Activated CD4-positive, alpha-beta T cell treated with anti-CD3 and anti-CD28 coated beads for 36 hours (primary cell): Measurements from ENCODE around the gene FADS6. TPM values are rescaled to one million over a fixed set of nuclear protein-coding genes. Genes with fewer than 3 reads are reported as not detected.

ENCODE experiments used
- ATAC-seq: fragments of 200-7000 bp; cut with Tn5 transposase; one replicate; pipeline ENCODE4 v1.10.0; 2021; ENCODE audit warnings: mild to moderate bottlenecking, moderate library complexity
- CTCF ChIA-PET: fragments of 350-600 bp; sonication (Branson Sonifier 250); formaldehyde crosslinking; loops from one replicate; lab custom pipeline; 2021; ENCODE audit warnings: antibody characterized with exemption; lab: Charles Lee
- POLR2A ChIA-PET: fragments of 350-600 bp; sonication (Branson Sonifier 250); formaldehyde crosslinking; loops from one replicate; lab custom pipeline; 2021; ENCODE audit warnings: antibody characterized with exemption, inconsistent platforms; lab: Charles Lee
- DNase-seq: peaks from one replicate; pipeline ENCODE4 v3.0.0-alpha.2; 2020
- H3K27ac Mint-ChIP-seq: one replicate; pipeline ENCODE4 v1.8.0; 2021; ENCODE audit warnings: mixed read lengths
- H3K27me3 Mint-ChIP-seq: one replicate; pipeline ENCODE4 v1.8.0; 2021; ENCODE audit warnings: mixed read lengths
- H3K36me3 Mint-ChIP-seq: one replicate; pipeline ENCODE4 v1.8.0; 2021; ENCODE audit warnings: low read depth, mixed read lengths
- H3K4me1 Mint-ChIP-seq: one replicate; pipeline ENCODE4 v1.8.0; 2021; ENCODE audit warnings: mixed read lengths
- H3K4me3 Mint-ChIP-seq: one replicate; pipeline ENCODE4 v1.8.0; 2021; ENCODE audit warnings: mild to moderate bottlenecking, moderate library complexity, mixed read lengths
- H3K9me3 Mint-ChIP-seq: one replicate; pipeline ENCODE4 v1.8.0; 2021; ENCODE audit warnings: low read depth, mixed read lengths
- intact Hi-C, 2 experiments: fragments of 100-400 bp; cut with DNase I in 1 of 2; cut with micrococcal nuclease in 1 of 2; formaldehyde crosslinking; loops; one replicate each; pipeline versions ENCODE4 v1.14.2 to v1.15.1; 2022 to 2024; cut with DNase I, micrococcal nuclease
- total RNA-seq, 2 experiments: library from RNA; stranded (reverse); gene quantifications; one replicate each; pipeline ENCODE4 v1.2.3, GENCODE V29; 2021

FADS6 gene
- total RNA-seq: not detected

DNA sequence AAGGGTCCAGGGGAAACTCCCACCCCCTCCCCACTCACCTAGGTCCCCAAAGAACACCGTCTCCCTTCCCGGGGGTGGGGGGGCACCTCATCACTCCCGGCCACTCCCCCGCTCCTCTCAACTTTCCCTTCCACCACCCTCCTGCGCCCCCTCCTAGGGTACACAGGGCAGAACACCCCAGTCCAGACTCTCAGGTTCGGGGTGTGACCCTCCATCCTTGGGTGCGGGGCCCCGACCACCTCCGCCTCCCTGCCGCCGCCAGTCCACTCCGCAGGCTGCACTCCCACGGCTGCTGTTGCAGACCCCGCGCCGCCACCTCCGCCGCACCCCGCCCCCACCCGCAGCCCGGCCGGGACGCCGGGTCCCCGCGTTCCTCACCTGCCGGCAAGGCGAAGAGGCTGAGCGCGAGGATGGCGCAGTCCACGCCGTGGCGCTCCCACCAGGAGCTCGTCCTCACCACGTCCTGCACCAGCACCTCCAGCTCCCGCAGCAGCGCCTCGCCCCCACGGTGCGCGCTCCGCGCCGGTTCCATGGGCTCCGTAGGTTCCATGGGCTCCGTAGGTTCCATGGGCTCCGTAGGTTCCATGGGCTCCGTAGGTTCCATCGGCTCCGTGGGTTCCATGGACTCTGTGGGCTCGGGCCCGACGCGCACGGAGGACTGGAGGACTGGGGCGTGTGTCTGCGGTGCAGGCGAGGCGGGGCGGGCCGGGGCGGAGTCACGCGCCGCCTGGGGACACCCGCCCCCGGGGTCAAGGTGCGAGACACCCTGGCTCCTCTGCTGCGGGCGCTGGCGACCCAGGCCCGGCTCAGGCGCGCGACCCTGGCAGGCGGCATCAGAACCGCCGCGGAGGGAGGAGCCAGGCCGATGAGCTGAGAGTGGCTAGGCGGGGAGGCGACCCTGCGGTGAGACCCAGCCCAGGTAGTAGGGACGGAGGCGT is at the start of gene FADS6:
Gene FADS6 (minus strand): TSS at position 660 of the 938 bp plus-strand sequence. CDS start 38 bp downstream, at position 622.
- Mint-ChIP-seq H3K27ac (no peak within 1 kb of the TSS), H3K36me3 (no peaks in the 10 kb centered on the region), H3K4me1 (peaks cover 3% of the 10 kb centered on the region), H3K4me3 (no peak within 1 kb of the TSS), H3K9me3 (no peaks in the 10 kb centered on the region), H3K27me3 (peaks cover 28% of the 10 kb centered on the region)
- ATAC-seq (peak; percentile 61), DNase-seq (peak; percentile 18)
- intact Hi-C loops: no loop called here
- CTCF ChIA-PET: interaction anchor here (0.6 to 2.1 kb wide), 3 partner anchors 28 to 146 kb away, joined by 3 to 5 read pairs (median 3); no protein-coding TSS in a partner anchor
- POLR2A ChIA-PET: no interaction called here

DNA sequence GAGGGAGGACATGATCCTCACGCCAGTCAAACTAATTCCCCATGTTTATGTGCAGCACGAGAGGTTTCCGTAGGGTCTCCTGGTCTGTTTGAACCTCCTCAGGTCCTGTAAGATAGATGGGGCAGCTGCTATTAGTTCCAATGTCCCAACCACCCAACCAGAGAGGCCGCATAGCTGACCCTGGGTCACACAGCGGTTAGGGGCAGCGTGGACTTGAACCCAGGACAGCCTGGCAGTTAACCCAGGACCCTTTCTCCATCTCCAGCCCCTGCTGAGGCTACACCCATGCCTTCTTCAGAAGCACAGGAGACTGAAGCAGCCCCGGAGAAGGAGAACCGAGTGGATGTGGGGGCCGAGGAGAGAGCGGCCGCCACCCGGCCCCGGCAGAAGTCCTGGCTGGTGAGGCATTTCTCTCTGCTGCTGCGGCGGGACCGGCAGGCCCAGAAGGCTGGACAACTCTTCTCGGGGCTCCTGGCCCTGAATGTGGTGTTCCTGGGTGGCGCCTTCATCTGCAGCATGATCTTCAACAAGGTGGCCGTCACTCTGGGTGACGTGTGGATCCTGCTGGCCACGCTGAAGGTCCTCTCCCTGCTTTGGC is 47.8 kb upstream of the FADS6 start:
- peaks cover 2% of the 10 kb centered on the region for H3K4me1 Mint-ChIP-seq

DNA sequence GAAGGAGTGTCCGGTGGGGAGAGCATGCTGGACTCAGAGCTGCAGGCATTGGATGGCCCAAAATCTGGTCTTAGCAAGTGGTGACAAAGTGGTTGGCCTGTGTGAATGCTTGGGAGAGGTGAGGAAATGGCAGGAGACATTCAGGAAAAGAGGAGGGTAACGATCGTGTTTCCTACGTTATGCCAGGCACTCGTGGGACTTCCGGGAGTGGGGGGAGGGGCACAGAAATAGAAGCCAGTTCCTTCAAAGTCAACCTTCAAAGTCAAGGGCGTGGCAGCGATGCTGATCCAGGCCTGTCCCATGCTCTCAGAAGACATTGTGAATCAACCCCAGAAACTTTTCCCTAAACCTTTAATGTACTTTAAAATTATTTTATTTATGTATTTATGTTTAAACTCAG is 46.1 kb upstream of the FADS6 start:
- no peak overlapping the region for H3K4me3 Mint-ChIP-seq
- no peaks in the 10 kb centered on the region for H3K36me3 Mint-ChIP-seq
- ChIA-PET POLR2A (no interaction called here), CTCF (interaction anchor here (0.6 to 2.7 kb wide), 4 partner anchors 16 to 59 kb away, joined by 4 to 9 read pairs (median 6); partner anchors contain the start of gene OTOP2)
- no peak overlapping the region for H3K27ac Mint-ChIP-seq
- no peak for ATAC-seq
- H3K27me3 Mint-ChIP-seq: peaks cover 37% of the 10 kb centered on the region
- no peaks in the 10 kb centered on the region for H3K4me1 Mint-ChIP-seq
- intact Hi-C loops: no loop called here
- DNase-seq: no peak
- no peaks in the 10 kb centered on the region for H3K9me3 Mint-ChIP-seq

More for the DNA sequence above, 47.8 kb upstream of the FADS6 start:
- no peaks in the 10 kb centered on the region for H3K9me3 Mint-ChIP-seq
- CTCF ChIA-PET: no interaction called here
- no peak for DNase-seq
- POLR2A ChIA-PET: no interaction called here
- H3K36me3 Mint-ChIP-seq: no peaks in the 10 kb centered on the region
- intact Hi-C loops: no loop called here
- ATAC-seq: no peak
- H3K4me3 Mint-ChIP-seq: no peak overlapping the region
- peaks cover 36% of the 10 kb centered on the region for H3K27me3 Mint-ChIP-seq
- H3K27ac Mint-ChIP-seq: no peak overlapping the region

- Mint-ChIP-seq H3K27ac (no peak overlapping the region), H3K4me3 (no peak overlapping the region), H3K9me3 (no peaks in the 10 kb centered on the region), H3K36me3 (no peaks in the 10 kb centered on the region), H3K27me3 (peaks cover 40% of the 10 kb centered on the region), H3K4me1 (no peaks in the 10 kb centered on the region)
- ATAC-seq: no peak
- POLR2A ChIA-PET: no interaction called here
- CTCF ChIA-PET: interaction anchor here (0.6 to 2.7 kb wide), 6 partner anchors 14 to 1618 kb away, joined by 3 to 9 read pairs (median 5); partner anchors contain the start of gene OTOP2
- no peak for DNase-seq
- intact Hi-C loops: no loop called here
Observed at GRCh38 chr17:74938194-74938950, 44.9 kb upstream of the FADS6 start.

DNA sequence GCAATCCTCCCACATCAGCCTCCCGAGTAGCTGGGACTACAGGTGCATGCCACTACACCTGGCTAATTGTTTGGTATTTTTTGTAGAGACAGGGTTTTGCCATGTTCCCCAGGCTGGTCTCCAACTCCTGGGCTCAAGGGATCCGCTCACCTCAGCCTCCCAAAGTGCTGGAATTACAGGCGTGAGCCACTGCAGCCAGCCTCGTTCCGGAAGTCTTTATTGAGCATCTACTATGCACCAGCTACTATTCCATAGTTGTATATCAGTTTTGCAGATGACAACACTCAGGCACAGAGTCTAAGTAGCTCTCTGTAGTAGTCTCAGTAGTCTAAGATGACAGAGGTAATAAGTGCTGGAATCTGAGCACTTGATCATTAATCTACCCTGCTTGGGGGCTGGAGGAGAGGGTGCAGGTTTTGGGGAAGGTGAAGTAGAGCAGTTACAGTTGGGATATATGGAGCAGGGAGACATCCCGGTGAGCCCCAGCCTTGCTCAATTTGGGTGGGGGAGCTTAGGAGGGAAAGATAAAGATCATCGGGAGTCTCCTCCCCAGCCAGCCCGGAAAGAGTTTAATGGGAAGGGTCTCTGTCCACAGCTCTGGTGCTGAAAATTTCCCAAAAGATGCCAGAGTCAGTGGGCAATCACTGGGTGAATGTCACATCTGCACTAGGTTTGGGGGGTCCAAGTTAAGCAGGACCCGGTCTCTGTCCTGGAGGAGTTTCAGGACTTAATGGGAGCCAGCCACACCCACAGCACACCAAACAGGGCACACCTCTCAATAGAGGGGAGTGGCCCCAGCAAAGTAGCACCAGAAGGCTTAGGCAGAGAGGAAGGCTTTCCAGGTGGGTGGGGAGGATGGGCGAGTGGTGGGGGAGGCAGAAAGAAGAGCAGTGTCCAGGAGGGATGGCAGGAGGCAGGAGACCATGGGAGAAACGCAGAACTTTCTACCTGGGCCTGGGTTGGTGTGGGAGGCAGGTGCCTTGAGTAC is 43.9 kb upstream of the FADS6 start:
- POLR2A ChIA-PET: no interaction called here
- DNase-seq (no peak), ATAC-seq (no peak)
- Mint-ChIP-seq H3K27me3 (peaks cover 43% of the 10 kb centered on the region), H3K27ac (no peak overlapping the region), H3K36me3 (no peaks in the 10 kb centered on the region), H3K9me3 (no peaks in the 10 kb centered on the region), H3K4me1 (no peaks in the 10 kb centered on the region), H3K4me3 (no peak overlapping the region)
- CTCF ChIA-PET: interaction anchor here (0.6 to 2.7 kb wide), 3 partner anchors 24 to 1617 kb away, joined by 3 to 9 read pairs (median 5); no protein-coding TSS in a partner anchor
- intact Hi-C loops: no loop called here

- POLR2A ChIA-PET: no interaction called here
- H3K4me3 Mint-ChIP-seq: no peak overlapping the region
- intact Hi-C loops: no loop called here
- H3K27ac Mint-ChIP-seq: no peak overlapping the region
- no peaks in the 10 kb centered on the region for H3K9me3 Mint-ChIP-seq
- CTCF ChIA-PET: no interaction called here
- H3K4me1 Mint-ChIP-seq: no peaks in the 10 kb centered on the region
- ATAC-seq (no peak), DNase-seq (no peak)
- no peaks in the 10 kb centered on the region for H3K36me3 Mint-ChIP-seq
- peaks cover 41% of the 10 kb centered on the region for H3K27me3 Mint-ChIP-seq
Observed at GRCh38 chr17:74936470-74936799, 43.0 kb upstream of the FADS6 start.

DNA sequence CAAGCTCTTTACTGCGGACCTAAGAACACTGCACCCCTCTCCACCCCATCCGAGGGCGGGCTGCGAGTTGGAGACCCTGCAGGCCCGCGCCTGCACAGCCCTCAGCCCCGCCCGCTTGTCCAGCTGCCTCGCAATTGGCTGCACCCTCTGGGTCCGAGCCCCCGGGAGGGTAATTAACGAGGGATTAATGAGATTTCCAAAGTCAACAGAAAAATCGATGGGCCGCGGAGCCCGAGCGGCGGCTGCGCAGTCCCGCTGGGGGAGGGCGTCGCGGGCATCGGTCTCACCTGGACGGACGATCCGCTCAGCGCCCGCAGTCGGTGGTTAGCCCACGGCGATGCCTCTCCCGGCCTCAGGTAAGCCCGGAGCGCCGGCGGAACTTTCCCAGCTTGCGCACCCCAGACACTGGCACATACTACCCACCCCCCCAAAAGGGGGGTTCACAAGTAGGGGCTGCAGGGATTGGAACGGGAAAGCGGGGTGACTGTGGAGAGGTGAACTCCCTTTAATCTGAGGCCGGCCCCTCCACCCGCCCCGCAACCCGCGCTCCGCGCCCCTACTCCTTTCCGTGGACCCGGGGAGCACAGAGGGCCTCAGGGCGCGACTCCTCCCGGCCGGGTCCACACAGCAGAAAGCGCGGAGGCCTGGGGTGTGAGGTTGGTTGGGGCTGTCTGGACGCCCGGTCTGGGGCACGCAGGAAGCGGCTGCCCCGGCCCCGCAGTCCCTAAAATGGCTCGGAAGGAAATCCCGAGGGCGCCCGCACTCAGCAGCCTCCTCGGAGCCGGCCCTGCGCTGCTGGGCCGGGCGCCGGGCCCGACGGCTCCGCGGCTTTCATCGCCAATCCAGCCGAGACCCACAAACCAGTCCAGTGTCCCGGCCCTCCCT is 42.4 kb upstream of the FADS6 start, which contains the start of gene OTOP3:
Gene OTOP3 (plus strand): TSS at position 314 of the 885 bp plus-strand sequence. CDS start 24 bp downstream, at position 338.
- H3K4me1 Mint-ChIP-seq: no peaks in the 10 kb centered on the region
- H3K9me3 Mint-ChIP-seq: no peaks in the 10 kb centered on the region
- H3K36me3 Mint-ChIP-seq: no peaks in the 10 kb centered on the region
- no peak for DNase-seq
- no peak for ATAC-seq
- H3K27ac Mint-ChIP-seq: no peak within 1 kb of the TSS
- no peak within 1 kb of the TSS for H3K4me3 Mint-ChIP-seq
- peaks cover 43% of the 10 kb centered on the region for H3K27me3 Mint-ChIP-seq
- POLR2A ChIA-PET: no interaction called here
- CTCF ChIA-PET: interaction anchor here (1.2 kb wide), 1 partner anchor 38 kb away, joined by 3 read pairs; no protein-coding TSS in a partner anchor
- intact Hi-C loops: no loop called here

DNA sequence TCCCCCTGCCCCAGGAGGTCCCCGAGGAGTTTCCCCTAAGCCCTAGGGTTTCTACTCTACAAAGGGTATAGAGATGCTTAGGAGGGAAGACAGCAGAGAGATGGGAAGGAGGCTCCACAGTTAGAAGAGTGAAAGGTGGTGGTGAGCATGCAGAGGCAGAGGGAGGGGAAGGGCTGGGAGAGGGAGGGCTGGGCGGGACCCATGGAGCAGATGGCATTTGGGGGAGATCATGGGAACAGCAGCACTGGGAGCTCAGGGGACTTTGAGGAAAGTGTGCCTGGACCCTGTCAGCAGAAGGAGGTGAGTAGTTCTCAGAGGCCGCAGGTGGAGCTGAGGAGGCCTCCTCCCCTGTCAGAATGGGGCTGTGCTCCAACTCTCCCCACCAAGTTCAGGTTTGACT is 41.6 kb upstream of the FADS6 start:
- ChIA-PET POLR2A (no interaction called here), CTCF (interaction anchor here (0.7 to 1.2 kb wide), 2 partner anchors 33 to 39 kb away, joined by 3 read pairs; no protein-coding TSS in a partner anchor)
- Mint-ChIP-seq H3K9me3 (no peaks in the 10 kb centered on the region), H3K4me3 (no peak overlapping the region), H3K27me3 (peaks cover 47% of the 10 kb centered on the region), H3K4me1 (no peaks in the 10 kb centered on the region), H3K36me3 (no peaks in the 10 kb centered on the region), H3K27ac (no peak overlapping the region)
- DNase-seq: no peak
- intact Hi-C loops: no loop called here
- ATAC-seq: no peak

DNA sequence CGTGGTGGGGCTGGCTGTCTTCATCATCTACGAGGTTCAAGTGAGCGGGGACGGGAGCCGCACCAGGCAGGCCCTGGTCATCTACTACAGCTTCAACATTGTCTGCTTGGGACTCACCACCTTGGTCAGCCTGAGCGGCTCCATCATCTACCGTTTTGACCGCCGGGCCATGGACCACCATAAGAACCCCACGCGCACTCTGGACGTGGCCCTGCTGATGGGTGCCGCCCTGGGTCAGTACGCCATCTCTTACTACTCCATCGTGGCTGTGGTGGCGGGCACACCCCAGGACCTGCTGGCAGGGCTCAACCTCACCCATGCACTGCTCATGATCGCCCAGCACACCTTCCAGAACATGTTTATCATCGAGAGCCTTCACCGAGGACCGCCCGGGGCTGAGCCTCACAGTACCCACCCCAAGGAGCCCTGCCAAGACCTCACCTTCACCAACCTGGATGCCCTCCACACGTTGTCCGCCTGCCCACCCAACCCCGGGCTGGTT is 37.2 kb upstream of the FADS6 start:
- Mint-ChIP-seq H3K36me3 (no peaks in the 10 kb centered on the region), H3K4me3 (no peak overlapping the region), H3K4me1 (no peaks in the 10 kb centered on the region), H3K27me3 (peaks cover 38% of the 10 kb centered on the region), H3K27ac (no peak overlapping the region), H3K9me3 (no peaks in the 10 kb centered on the region)
- ATAC-seq: no peak
- DNase-seq: no peak
- ChIA-PET POLR2A (no interaction called here), CTCF (interaction anchor here (1.4 to 1.5 kb wide), 2 partner anchors 12 to 31 kb away, joined by 4 to 6 read pairs; no protein-coding TSS in a partner anchor)
- intact Hi-C loops: no loop called here
